Erythroblast (primary cell): ENCODE results near the gene GALNT7.

Source experiments
- GATA1 ChIP-seq: IDR thresholded peaks from 2 replicates; pipeline ENCODE4 v1.6.1; 2011; ENCODE audit warnings: low read depth, mild to moderate bottlenecking, control low read depth, low read length, moderate library complexity
- POLR2A ChIP-seq: IDR thresholded peaks from 2 replicates; pipeline ENCODE4 v1.6.1; 2011; ENCODE audit warnings: mild to moderate bottlenecking, low read length

GRCh38 chr4:173269280-173269679 lies 100.7 kb downstream of the GALNT7 start:
- TF ChIP-seq POLR2A = no peak
- TF ChIP-seq GATA1 = no peak
